Right kidney (tissue), 1 donor: ENCODE measurements around the gene MMP15.
A peak's percentile ranks its signal among the peaks of the same experiment; 100 is the strongest.

ENCODE experiments used
- DNase-seq: peaks from one replicate; pipeline ENCODE4 v3.0.0-alpha.2; 2016

Gene MMP15

DNA sequence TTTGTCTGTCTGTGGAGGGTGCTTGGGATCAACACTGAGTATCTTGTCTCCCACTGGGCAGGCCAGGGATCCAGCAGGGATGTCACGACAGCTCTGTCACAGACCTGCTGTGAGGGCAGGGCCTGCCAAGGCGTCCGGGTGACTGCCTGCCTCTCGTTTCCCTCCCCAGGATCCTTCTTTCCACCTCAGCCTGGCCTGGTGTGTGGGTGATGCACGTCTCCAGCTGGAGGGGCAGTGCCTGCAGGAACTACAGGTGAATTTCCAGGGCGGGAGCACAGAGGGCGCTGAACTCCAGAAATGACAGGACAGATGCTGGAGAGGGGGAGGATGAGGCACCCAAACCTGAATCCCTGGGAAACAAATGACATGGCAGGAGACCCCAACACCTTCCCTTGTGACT, 6.8 kb upstream of the MMP15 start:
- DNase-seq, result no peak

DNA sequence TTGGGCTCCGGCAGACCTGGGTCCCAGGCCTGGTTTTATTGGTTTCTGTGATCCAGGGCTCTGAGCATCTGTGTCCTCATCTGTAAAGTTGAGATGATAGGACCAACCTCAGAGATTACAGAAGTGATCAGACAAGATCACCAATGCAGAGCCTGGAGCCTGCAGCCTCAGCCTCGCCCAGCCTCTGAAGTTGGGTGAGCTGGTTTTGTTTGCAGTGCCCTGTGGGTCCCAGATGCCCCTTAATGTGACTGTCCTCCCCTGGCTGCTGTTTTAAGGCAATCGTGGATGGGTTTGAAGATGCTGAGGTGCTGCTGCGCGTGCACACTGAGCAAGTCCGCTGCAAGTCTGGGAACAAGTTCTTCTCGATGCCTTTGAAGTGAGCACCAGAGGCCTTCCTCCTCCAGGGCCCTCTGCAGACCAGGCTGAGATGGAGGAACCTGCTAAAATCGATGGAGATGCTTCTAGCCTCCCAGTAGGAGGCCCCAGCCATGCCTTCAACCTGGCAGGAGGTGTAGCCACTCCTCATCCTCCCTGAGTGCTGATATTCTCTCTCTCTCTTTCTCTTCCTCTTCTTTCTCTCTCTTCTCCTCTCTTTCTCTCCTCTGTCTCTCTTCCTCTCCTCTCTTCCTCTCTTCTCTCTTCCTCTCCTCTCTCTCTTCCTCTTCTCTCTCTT, 5.6 kb upstream of the MMP15 start:
- DNase-seq, result no peak

DNA sequence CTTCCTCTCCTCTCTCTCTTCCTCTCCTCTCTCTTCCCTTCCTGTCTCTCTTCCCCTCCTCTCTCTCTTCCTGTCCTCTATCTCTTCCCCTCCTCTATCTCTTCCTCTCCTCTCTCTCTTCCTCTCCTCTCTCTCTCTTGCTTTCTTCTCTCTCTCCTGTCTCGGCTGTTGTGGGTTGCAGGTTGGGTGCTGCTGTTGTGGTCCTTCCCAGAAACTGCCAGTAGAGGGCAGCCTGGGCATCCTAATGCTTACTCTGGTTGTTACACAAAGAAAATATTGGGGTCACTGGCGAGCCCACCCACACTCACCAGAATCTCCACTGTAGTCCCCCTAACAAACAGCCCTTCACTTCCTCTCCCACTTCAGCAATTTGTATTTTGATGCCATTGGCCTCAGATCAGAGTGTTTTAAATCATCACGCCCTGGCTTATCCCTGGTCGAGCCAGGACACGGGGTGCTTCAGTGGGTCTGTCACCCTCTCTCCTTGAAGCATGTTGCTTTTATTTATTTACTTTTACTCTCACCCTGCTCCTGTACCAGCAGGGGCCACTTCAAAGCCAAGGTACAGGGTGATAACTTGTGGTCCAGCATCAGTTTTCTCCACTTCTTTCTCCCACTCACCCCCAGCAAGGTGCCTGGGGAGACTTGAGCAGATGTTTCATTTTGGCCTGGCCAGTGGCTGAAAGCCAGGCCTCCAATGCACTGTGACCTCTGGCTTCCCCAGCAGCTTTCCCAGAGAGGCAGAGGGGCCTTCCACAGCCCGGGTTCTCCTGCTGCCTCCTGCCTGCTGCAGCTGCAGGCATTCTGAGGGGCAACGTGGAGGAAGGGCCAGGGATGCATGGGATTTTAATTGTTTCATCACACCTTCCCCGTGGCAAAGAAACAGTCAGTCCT, 4.7 kb upstream of the MMP15 start:
- DNase-seq, result no peak

DNA sequence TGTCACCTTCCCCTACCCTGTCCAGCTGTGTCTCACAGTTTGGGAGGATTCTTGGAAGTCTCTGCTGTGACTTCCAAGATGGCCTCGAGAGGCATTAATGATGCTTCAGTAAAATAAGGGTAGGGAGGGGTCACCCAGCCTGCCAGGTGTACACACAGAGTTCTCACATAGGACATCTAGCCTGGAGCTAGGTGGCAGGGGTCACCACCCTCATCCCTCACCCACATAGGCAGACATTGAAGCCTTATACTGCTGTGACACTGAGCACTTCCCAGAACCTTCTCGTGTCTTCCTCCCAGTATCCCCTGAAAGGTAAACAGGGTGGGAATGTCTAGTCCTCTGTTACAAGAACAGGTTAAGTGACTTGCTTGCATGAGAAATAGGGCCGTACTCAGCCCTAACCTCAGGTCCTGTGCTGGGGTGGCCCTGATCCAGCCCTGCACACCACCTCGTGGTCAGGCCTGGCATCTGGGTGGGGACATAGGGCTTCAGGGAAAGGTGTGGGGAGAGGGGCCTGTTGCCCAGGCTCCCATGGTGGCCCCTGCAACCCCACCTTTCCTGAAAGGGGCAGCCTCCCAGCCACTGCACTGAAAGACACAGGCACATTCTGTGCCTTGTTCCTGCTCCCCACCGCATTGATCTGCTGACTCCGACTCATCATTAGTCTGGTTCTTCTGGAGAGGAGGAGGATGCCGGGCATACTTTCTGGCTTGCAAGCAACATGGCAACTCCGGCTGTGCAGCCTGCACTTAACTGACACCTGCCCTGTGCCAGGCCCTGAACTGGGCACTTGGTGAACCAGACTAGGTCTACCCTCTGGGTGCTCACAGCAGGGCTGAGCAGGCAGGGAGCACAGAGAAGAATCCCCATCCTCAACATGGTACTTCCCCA, 3.6 kb upstream of the MMP15 start:
- no peak for DNase-seq

DNA sequence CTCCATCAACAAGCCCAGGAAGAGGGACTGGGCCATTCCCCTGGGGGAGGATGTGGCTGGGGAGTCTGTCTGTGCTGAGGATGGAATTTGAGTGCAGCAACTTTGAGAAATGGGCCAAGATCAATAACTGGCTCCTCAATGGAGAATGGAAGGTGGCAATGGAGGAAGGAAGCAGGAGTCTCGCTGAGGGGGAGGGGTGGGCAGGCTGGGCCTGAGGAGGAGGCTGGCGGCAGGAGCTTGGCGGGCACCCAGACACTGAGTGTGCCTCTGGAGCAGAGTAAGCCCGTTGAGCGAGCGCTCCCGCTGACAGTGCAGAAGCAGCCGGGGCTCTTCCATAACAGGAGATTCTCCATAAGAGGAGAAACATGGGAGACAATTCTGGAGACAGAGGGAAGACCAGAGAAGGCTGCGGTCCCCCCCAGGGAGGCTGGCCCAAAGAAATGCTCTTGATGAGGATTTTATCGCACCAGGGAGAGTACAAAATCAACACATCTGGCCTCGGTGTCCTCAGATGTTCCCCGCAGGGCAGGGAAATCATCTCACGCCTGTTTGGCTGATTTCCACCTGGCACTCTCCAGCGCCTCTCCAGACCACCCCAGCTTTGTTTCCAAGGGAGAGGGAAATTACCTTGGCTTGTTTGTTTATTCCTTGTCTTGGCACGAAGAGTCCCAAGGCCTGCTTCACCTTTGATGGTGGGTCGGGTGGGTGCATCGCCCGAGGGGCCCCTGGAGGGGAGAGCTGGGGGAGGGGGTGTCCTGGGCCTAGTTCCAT, 2.8 kb upstream of the MMP15 start:
- peak; percentile 35 for DNase-seq

DNA sequence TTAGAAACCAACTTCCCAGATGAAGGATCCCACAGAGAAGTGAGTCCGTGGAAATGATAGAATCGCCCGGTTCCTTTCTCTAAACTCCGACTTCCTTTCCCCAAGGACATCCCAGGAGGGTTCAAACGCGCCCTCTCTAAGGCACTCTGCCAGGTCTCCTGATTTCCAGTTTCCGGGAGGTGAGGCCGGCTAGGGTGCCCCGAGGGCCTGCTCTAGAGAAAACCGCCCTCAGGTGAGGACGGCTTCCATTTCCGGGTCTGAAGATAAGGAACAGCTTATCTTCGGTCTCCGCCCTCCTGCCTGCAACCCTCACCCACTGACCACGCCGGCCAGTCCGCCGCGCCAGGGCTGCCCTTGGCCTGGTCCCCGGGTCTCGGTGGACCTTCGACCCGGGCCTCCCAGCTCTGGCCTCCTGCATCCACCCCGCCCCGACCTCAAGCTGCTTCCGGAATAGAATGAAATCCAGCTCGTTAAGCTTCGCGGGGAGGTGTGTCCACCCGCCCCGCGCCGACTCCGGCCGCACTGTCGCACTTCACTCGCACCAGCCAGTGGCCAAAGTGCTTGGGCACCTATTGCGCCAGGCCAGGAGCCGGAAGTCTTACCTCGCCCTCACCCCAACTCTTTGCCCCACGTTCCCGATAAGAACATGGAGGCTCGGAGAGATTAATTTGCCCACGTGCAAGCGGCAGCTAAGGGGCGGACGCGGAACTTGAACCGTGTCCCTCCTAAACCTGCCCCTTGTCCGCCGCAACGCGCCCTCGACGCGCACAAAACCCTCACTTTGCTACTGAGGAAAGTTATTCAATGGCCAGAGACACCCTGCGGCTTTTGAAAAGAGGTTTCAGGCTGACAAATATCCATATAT, 836 bp upstream of the MMP15 start:
- DNase-seq, result peak; percentile 61

DNA sequence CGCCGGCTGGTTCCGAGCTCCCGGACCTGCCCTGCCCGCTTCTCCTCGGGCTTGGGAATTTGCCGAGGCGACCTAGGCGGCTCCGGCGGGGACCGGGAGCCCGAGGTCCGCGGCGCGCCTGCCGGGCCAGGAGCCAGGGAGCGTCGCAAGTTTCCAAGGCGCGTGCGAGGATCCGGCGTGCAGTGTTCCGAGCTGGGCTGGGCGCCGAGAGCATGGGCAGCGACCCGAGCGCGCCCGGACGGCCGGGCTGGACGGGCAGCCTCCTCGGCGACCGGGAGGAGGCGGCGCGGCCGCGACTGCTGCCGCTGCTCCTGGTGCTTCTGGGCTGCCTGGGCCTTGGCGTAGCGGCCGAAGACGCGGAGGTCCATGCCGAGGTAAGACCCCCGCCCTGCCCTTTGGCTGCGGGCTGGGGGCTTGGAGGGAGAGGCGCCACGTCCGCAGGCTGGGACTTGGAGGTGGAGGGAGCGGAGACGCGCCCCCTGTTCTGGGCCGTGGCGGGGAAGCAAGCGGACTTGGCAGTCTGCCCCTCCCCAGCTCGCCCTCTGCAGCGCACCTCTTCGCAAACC, 668 bp downstream of the MMP15 start:
- peak; percentile 92 for DNase-seq

DNA sequence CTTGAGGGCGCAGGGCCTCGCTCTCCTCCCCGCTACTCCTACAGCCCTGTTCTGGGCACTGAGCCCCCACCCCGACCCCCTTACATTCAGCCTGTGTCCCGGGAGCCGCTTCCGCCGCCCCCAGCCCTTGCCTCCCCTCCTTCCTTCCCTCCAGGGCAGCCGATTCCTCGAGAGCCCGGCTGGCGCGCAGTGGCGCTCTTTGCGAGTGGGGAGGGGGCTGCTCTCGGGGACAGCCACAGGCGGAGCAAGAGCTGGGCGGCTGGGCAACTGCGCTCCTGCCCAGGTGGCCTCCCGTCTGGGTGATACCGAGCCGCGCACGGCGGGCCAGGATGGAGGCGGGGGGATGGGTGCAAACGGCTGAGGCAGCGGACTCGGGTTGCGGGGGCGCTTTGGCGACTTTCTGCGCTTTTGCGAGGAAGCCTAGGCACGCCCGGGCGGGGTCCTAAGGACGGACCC, 1.2 kb downstream of the MMP15 start:
- DNase-seq, result no peak

DNA sequence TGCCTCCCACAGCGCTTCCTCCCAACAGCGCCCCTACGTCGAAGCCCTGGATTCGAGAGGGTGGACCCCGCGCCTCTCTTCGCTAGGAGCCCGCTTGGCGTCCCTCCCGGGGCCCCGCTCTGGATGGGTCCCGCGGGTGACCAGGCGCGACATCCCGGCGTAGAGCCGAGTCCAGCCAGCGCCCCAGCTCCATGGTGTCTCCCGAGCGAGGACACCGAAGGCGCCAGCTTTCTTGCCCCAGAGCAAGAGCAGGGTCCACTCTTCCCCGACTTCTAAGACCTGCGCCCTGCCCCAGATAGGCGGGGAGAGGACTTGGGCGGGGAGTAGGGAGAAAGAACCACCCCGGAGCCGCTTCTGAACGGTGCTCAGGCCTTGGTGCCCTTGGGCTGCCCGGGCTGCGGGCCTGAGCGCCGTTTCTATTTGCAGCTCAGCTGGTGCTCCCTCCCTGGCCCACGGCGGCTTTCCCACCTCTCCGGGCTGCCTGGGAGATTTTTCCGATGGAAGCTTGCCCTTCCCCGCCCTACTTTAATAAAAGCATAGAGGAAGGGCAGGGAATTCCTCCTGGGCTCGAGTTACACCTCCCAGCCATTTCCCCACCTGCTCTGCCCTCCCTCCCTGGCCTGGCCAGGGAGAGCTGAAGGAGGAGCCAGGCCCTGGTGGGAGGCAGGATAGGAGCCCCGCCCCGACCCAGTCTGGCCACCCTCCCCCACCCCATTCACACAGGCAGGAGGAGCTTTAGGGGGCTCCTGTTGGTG, 1.8 kb downstream of the MMP15 start:
- peak; percentile 76 for DNase-seq

DNA sequence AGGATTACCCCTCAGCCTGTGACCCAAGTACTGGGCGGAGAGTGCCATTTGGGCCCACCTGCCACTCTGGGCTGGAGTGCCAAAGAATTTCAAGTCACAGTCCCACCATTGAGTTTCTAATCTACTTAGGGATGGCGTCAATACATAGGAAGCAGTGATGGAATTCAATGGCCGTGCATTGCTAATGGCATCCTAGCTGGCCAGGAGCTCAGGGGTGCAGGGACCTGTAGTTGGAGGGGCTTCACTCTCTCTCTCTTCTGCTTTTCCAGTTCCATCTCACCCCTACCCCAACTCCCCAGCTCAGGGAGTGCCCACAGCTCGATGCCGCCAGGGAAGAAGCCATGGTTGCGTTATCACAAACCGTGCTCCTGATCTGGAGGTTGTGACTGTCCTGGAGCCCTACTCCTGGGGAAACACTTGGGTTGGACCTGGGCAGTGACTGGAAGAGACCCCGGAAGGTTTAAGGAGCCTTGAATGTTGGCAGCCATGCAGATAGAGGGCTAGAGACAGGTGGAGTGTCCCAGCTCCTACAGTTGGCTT, 2.4 kb downstream of the MMP15 start:
- no peak for DNase-seq

DNA sequence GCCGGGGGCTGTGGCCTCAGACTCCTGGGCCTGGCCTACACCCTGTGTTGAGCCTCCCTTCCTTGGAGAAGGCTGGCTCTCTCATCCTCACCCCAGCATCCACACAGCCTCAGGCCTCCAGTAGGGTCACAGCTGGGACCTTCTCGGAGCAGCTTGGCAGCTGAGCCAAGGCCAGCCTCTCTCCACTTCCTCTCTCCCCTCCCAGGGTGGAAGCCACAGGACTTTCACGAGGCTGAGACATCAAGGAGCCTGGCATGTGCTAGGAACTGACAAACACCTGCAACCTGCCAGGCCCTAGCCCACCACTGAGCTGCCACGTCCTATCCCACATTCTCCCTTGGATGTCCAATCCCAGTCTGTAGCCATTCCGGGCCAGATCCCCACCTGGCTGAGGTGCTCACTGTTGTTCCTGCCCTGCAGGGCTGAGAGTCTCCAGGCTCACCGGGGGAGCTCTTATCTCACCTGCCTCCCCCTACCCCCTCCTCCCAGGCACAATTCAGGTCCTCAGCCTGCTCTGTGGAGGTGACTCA, 3.1 kb downstream of the MMP15 start:
- DNase-seq, result no peak

DNA sequence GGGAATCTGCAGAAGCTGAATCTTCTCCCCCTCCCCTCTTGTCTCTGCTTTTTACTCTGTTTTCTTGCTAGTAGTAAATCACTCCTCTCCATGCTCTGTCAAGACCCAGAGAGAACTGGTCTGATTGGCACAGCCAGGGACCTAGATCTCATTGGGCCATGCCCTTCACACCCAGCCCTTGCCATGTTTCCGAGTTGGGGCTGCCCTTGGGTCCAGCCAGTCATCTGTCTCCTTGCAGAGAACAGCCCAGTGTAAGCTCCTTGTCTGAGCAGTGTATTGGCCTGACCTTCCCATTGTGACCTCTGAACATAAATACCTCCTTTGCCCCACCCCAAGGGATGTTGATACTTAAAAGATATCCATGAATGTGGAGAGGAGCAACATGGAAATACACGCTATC, 3.9 kb downstream of the MMP15 start:
- DNase-seq, result no peak

DNA sequence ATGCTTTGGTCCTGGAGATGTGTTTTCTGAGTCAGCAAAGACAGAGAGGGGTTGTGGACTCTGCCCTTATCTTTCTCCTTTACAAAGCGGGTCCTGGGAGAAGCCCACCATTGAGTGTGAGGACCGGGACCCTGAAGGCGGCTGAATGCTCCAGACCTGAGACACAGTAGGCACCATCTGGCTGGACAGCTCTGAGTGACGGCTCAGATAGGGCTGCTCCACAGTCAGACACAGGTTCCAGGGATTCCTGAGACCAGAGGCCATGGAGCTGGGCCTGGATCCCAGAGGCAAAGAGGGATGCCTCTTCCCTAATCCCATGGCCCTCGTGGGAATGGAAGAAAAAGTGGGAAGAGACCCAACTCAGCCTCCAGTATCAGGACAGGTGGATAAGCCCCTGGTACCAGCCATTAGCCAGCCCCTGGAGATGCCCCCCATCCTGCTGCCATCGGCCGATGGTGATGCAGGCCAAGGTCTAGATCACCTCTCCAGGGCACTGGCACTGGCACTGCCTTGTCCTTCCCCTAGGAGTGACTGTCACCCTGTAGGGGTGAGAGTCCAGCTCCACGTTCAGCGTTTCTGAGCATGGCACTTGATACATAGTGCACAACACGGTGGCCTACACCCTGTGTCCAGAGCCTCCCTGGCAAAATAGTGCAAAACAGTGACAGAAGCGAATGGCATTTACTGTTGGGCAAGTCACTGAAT, 4.7 kb downstream of the MMP15 start:
- no peak for DNase-seq

DNA sequence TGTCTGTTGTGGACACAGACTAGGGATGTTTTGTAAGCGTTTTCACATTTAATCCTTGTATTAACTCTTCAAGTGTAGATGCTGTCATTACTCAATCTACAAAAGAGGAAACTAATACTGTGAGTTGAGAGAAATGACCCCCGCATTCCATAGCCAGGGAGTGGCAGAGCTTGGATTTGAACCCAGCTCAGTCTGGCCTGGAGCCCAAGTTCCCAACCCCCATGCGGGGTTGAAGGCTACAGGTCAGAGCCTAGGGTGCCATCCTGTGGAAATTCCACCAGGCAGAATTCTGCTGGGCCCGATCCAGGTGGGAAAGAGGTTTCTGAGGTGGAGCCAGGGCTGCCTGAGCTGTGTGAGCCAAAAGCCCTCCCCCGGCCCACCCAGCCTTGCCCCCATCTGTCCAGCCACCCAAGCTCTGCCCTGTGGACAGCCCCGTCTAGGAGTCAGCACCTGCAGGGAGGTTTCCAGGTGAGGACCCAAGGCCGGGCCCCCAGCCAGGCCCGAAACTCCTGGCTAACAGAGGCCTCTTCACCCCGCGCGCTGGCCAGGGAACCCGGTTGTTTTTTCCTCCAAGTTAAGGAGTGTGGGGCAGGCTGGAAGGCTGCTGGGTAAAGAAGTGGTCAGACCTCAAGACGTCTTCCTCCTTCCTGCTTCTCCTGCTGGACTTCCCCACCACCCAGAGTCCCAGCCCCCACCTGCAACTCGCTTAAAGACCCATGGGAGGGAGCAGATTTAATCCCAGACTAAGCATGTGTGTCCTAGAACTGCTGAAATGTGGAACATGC, 5.7 kb downstream of the MMP15 start:
- no peak for DNase-seq

DNA sequence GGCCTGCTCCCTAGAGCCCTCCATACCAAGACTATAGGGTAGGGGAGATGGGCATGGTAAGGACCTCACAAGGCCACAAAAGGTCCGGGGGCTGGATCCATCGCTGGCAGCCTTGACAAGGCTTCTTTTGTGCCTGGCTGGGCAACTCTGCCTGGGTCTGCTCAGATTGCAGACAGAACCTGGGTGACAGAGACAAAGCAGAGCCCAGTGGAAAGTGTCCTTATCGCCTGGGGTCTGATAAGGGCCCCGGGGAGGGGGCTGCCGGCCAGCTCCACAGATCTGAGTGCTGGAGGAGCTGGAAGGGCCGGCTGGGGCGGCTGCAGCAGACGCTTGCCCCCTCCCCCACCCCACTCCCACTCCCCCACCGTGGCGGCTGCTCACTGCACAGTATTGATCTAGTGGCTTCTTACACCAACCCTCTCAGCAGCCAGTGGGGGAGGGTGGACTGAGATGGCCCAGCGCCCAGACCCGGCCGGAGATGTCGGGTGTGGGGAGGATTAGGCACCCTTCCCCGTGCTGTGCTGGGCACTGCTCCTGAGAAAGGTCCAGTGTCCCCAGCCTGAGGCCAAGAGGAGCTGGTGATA, 7.2 kb downstream of the MMP15 start:
- DNase-seq, result no peak

DNA sequence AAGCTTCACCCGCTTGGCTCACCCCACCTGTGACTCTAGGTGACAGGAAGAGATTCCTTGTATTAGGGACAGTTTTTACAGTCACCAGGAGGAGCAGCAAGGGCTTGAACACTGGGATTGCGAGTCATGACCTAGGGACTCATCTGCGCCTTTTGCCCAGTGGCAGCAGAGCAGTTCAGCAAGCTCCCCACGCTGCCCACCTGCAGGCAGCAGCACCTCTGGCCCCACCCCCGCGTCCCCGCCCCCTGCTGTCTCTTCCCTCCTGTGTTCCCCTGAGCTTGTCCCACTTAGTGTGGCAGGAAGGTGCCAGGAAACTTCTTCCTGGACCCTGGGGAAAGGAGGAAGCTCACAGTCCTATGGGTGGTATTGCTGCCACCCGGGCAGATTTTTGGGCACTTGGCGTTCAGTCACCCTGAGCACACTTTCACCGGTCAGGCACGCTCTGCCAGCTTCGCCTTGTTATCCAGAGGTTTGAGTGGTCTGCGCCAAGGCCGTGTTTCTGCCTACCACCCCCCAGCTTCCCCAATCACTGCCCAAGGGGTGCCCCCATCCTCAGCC, 8.7 kb downstream of the MMP15 start:
- no peak for DNase-seq

DNA sequence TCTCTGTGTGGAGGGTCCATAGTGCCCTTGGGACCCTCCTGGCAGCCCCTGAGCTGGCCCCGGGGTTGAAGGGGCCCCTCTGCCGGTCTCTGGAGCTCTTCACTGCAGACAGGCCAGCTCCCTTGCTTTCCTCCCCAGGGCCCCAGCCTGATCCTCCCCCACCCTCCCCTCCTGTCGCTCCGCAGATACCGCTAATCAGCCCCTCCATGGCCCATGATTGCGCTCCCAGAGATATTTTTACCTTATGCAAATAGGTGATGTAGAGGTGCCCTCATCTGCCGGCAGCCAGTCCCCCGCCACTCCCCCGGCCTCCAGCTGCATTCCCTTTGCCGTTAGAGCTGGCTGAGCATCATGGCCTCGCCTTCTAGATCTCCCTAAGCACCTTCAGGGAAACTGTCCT, 9.2 kb downstream of the MMP15 start:
- DNase-seq, result no peak
